HuH-7.5 (cell line): ENCODE measurements around the gene ANKS3.

Experiments
- DNase-seq: peaks from one replicate; pipeline ENCODE4 v3.0.0; 2011; ENCODE audit warnings: low spot score

Gene ANKS3

GRCh38 chr16:4684058-4684715 is 49.9 kb downstream of the ANKS3 start:
- no peak for DNase-seq

GRCh38 chr16:4683255-4684057 is 50.6 kb downstream of the ANKS3 start:
- no peak for DNase-seq

- DNase-seq: peak; percentile 47
These were observed 51.3 kb downstream of the ANKS3 start for GRCh38 chr16:4682616-4683254.

- no peak for DNase-seq
These were observed 51.9 kb downstream of the ANKS3 start for GRCh38 chr16:4682084-4682591.

GRCh38 chr16:4681471-4682083 is 52.5 kb downstream of the ANKS3 start:
- DNase-seq: no peak

- DNase-seq: no peak
These were observed 53.2 kb downstream of the ANKS3 start for GRCh38 chr16:4680673-4681470.

- DNase-seq: no peak
These were observed 54.0 kb downstream of the ANKS3 start for GRCh38 chr16:4679850-4680636.

- DNase-seq: no peak
These were observed 54.8 kb downstream of the ANKS3 start for GRCh38 chr16:4679156-4679849.

GRCh38 chr16:4678596-4678995 is 55.5 kb downstream of the ANKS3 start:
- no peak for DNase-seq

- DNase-seq: no peak
These were observed 56.1 kb downstream of the ANKS3 start for GRCh38 chr16:4677994-4678393.

GRCh38 chr16:4677390-4677789 is 56.7 kb downstream of the ANKS3 start:
- DNase-seq: no peak

GRCh38 chr16:4676831-4677230 is 57.2 kb downstream of the ANKS3 start:
- no peak for DNase-seq

GRCh38 chr16:4675864-4676786 is 57.9 kb downstream of the ANKS3 start:
- DNase-seq: no peak

- no peak for DNase-seq
These were observed 59.0 kb downstream of the ANKS3 start for GRCh38 chr16:4674926-4675530.

- DNase-seq: no peak
These were observed 60.6 kb downstream of the ANKS3 start for GRCh38 chr16:4673387-4674046.

GRCh38 chr16:4668313-4668960 is 65.6 kb downstream of the ANKS3 start:
- DNase-seq: no peak

- DNase-seq: no peak
These were observed 66.7 kb downstream of the ANKS3 start for GRCh38 chr16:4667203-4667963.
